ENCODE data around the gene GSN.
A peak's percentile ranks its signal among the peaks of the same experiment; 100 is the strongest.

Gene GSN

GRCh38 chr9:121283856-121284732 lies 16.1 kb downstream of the GSN start:
- no peaks in the 10 kb centered on the region for H3K79me1 ChIP-seq (ENCODE audit: low read depth, low read length)
- H3K9me3 ChIP-seq (replicated peaks in 1 of 2; ENCODE audit: control insufficient read depth in 2 of 2, insufficient read depth in 1 of 2, low read depth in 1 of 2, low read length in 2 of 2) = no peaks in the 10 kb centered on the region
- H2BK120ac ChIP-seq (ENCODE audit: low read depth, low read length) = no peak overlapping the region
- no peak overlapping the region for H2AK5ac ChIP-seq (ENCODE audit: low read depth, low read length)
- no peak overlapping the region for H2BK15ac ChIP-seq (ENCODE audit: low read length)
- H2BK5ac ChIP-seq (ENCODE audit: low read length) = no peak overlapping the region
- no peak overlapping the region for H3K18ac ChIP-seq (ENCODE audit: low read length)
- peaks cover 34% of the 10 kb centered on the region in 2 donors for H3K4me1 ChIP-seq (ENCODE audit: control insufficient read depth in 2 of 2, insufficient read depth in 1 of 2, low read depth in 1 of 2, low read length in 2 of 2)
- no peak overlapping the region for H3K27ac ChIP-seq (replicated peaks; ENCODE audit: low read length)
- no peak overlapping the region for H3K4me3 ChIP-seq (ENCODE audit: low read length in 2 of 2)
- H3K9ac ChIP-seq (ENCODE audit: low read depth, low read length, poor library complexity) = no peak overlapping the region
- no peak overlapping the region for H2AFZ ChIP-seq (ENCODE audit: low read length)
- H3K4ac ChIP-seq (ENCODE audit: low read length) = no peak overlapping the region
- H3K27me3 ChIP-seq (ENCODE audit: control insufficient read depth in 3 of 3, insufficient read depth in 3 of 3, low read depth in 1 of 3, low read length in 3 of 3) = no peaks in the 10 kb centered on the region
- H4K91ac ChIP-seq (ENCODE audit: low read depth, low read length, poor library complexity) = no peak overlapping the region
- no peak overlapping the region for H4K8ac ChIP-seq (ENCODE audit: low read depth, low read length)
- no peak overlapping the region for H3K23ac ChIP-seq (ENCODE audit: low read depth, low read length, poor library complexity)
- H3K14ac ChIP-seq (ENCODE audit: low read length) = no peak overlapping the region
- H3K4me2 ChIP-seq (ENCODE audit: insufficient read depth, low read length, poor library complexity, severe bottlenecking) = no peak overlapping the region
- no peak for DNase-seq (ENCODE audit: low spot score)
- H3K36me3 ChIP-seq (replicated peaks in 1 of 2; ENCODE audit: control insufficient read depth in 2 of 2, insufficient read depth in 2 of 2, low read length in 2 of 2) = no peaks in the 10 kb centered on the region
- H2BK12ac ChIP-seq (ENCODE audit: low read length) = no peak overlapping the region
- no CpG with 5 or more reads among the region's 11 CpGs for WGBS, 2 donors (ENCODE audit: extremely low coverage in 2 of 2, insufficient read length in 2 of 2, insufficient replicate concordance in 1 of 2)

GRCh38 chr9:121284733-121285451 lies 16.9 kb downstream of the GSN start:
- H3K9me3 ChIP-seq (replicated peaks in 1 of 2; ENCODE audit: control insufficient read depth in 2 of 2, insufficient read depth in 1 of 2, low read depth in 1 of 2, low read length in 2 of 2) = no peaks in the 10 kb centered on the region
- H3K27ac ChIP-seq (replicated peaks; ENCODE audit: low read length) = no peak overlapping the region
- H3K4ac ChIP-seq (ENCODE audit: low read length) = no peak overlapping the region
- H2BK15ac ChIP-seq (ENCODE audit: low read length) = peak overlapping the region; percentile 6
- H3K23ac ChIP-seq (ENCODE audit: low read depth, low read length, poor library complexity) = no peak overlapping the region
- no CpG with 5 or more reads among the region's 9 CpGs for WGBS, 2 donors (ENCODE audit: extremely low coverage in 2 of 2, insufficient read length in 2 of 2, insufficient replicate concordance in 1 of 2)
- peaks cover 38 to 40% of the 10 kb centered on the region in 2 donors for H3K4me1 ChIP-seq (ENCODE audit: control insufficient read depth in 2 of 2, insufficient read depth in 1 of 2, low read depth in 1 of 2, low read length in 2 of 2)
- no peaks in the 10 kb centered on the region for H3K36me3 ChIP-seq (replicated peaks in 1 of 2; ENCODE audit: control insufficient read depth in 2 of 2, insufficient read depth in 2 of 2, low read length in 2 of 2)
- H3K9ac ChIP-seq (ENCODE audit: low read depth, low read length, poor library complexity) = no peak overlapping the region
- no peak overlapping the region for H3K14ac ChIP-seq (ENCODE audit: low read length)
- no peak overlapping the region for H4K91ac ChIP-seq (ENCODE audit: low read depth, low read length, poor library complexity)
- H3K27me3 ChIP-seq (ENCODE audit: control insufficient read depth in 3 of 3, insufficient read depth in 3 of 3, low read depth in 1 of 3, low read length in 3 of 3) = no peaks in the 10 kb centered on the region
- no peak overlapping the region for H2AFZ ChIP-seq (ENCODE audit: low read length)
- no peak overlapping the region for H2BK5ac ChIP-seq (ENCODE audit: low read length)
- no peaks in the 10 kb centered on the region for H3K79me1 ChIP-seq (ENCODE audit: low read depth, low read length)
- H2BK12ac ChIP-seq (ENCODE audit: low read length) = no peak overlapping the region
- peak overlapping the region; percentile 20 for H3K18ac ChIP-seq (ENCODE audit: low read length)
- H2BK120ac ChIP-seq (ENCODE audit: low read depth, low read length) = no peak overlapping the region
- no peak overlapping the region for H4K8ac ChIP-seq (ENCODE audit: low read depth, low read length)
- no peak overlapping the region for H3K4me2 ChIP-seq (ENCODE audit: insufficient read depth, low read length, poor library complexity, severe bottlenecking)
- peak overlapping the region; percentile 41 for H2AK5ac ChIP-seq (ENCODE audit: low read depth, low read length)
- H3K4me3 ChIP-seq (ENCODE audit: low read length in 2 of 2) = no peak overlapping the region
- DNase-seq (ENCODE audit: low spot score) = no peak

- no peak overlapping the region for H4K8ac ChIP-seq (ENCODE audit: low read depth, low read length)
- no peak overlapping the region for H3K4ac ChIP-seq (ENCODE audit: low read length)
- no peak overlapping the region for H3K4me3 ChIP-seq (ENCODE audit: low read length in 2 of 2)
- H2AK5ac ChIP-seq (ENCODE audit: low read depth, low read length) = no peak overlapping the region
- H2AFZ ChIP-seq (ENCODE audit: low read length) = no peak overlapping the region
- H2BK5ac ChIP-seq (ENCODE audit: low read length) = no peak overlapping the region
- no peak for DNase-seq (ENCODE audit: low spot score)
- H3K14ac ChIP-seq (ENCODE audit: low read length) = no peak overlapping the region
- H3K23ac ChIP-seq (ENCODE audit: low read depth, low read length, poor library complexity) = no peak overlapping the region
- H3K27me3 ChIP-seq (ENCODE audit: control insufficient read depth in 3 of 3, insufficient read depth in 3 of 3, low read depth in 1 of 3, low read length in 3 of 3) = no peaks in the 10 kb centered on the region
- peak overlapping the region; percentile 0 for H2BK15ac ChIP-seq (ENCODE audit: low read length)
- H4K91ac ChIP-seq (ENCODE audit: low read depth, low read length, poor library complexity) = no peak overlapping the region
- H2BK120ac ChIP-seq (ENCODE audit: low read depth, low read length) = no peak overlapping the region
- H3K4me1 ChIP-seq (ENCODE audit: control insufficient read depth in 2 of 2, insufficient read depth in 1 of 2, low read depth in 1 of 2, low read length in 2 of 2) = peaks cover 40 to 41% of the 10 kb centered on the region in 2 donors
- H3K9me3 ChIP-seq (replicated peaks in 1 of 2; ENCODE audit: control insufficient read depth in 2 of 2, insufficient read depth in 1 of 2, low read depth in 1 of 2, low read length in 2 of 2) = no peaks in the 10 kb centered on the region
- no peaks in the 10 kb centered on the region for H3K79me1 ChIP-seq (ENCODE audit: low read depth, low read length)
- H3K27ac ChIP-seq (replicated peaks; ENCODE audit: low read length) = no peak overlapping the region
- no peak overlapping the region for H3K18ac ChIP-seq (ENCODE audit: low read length)
- no CpG with 5 or more reads among the region's 18 CpGs for WGBS, 2 donors (ENCODE audit: extremely low coverage in 2 of 2, insufficient read length in 2 of 2, insufficient replicate concordance in 1 of 2)
- H3K9ac ChIP-seq (ENCODE audit: low read depth, low read length, poor library complexity) = no peak overlapping the region
- H3K4me2 ChIP-seq (ENCODE audit: insufficient read depth, low read length, poor library complexity, severe bottlenecking) = peak overlapping the region; percentile 15
- H2BK12ac ChIP-seq (ENCODE audit: low read length) = no peak overlapping the region
- no peaks in the 10 kb centered on the region for H3K36me3 ChIP-seq (replicated peaks in 1 of 2; ENCODE audit: control insufficient read depth in 2 of 2, insufficient read depth in 2 of 2, low read length in 2 of 2)
Observed at GRCh38 chr9:121285835-121286687, 18.1 kb downstream of the GSN start.
